Measurements from ENCODE around the gene NRG3. TPM values are rescaled to one million over a fixed set of nuclear protein-coding genes. Genes with fewer than 3 reads are reported as not detected.

NRG3 gene
- total and polyA plus RNA-seq, 2 of the 8 experiments (the other 6 are each of a cell fraction or from before 2014, with no cell fraction given): 4.2 to 5.0 TPM

DNA sequence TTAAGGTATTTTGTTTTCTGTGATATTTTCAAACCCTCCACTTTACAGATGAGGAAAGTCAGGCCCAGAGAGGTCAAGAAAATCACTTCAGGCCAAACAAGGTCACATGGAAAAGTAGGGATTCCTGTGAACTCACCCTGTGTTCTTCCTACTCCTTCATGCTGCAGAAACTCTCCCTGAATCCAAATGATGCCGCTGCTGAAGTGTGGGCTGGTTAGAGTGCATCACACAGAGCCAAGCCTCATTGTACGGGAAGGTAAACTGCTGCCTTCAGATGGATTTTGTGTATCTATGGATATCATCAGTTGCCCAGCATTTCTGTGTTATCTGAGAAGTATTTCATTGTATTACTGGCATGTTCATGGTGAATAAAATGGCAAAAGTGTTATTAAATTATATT lies 75.4 kb downstream of the NRG3 start (continued):
- TF ChIP-seq, protein P1, sequence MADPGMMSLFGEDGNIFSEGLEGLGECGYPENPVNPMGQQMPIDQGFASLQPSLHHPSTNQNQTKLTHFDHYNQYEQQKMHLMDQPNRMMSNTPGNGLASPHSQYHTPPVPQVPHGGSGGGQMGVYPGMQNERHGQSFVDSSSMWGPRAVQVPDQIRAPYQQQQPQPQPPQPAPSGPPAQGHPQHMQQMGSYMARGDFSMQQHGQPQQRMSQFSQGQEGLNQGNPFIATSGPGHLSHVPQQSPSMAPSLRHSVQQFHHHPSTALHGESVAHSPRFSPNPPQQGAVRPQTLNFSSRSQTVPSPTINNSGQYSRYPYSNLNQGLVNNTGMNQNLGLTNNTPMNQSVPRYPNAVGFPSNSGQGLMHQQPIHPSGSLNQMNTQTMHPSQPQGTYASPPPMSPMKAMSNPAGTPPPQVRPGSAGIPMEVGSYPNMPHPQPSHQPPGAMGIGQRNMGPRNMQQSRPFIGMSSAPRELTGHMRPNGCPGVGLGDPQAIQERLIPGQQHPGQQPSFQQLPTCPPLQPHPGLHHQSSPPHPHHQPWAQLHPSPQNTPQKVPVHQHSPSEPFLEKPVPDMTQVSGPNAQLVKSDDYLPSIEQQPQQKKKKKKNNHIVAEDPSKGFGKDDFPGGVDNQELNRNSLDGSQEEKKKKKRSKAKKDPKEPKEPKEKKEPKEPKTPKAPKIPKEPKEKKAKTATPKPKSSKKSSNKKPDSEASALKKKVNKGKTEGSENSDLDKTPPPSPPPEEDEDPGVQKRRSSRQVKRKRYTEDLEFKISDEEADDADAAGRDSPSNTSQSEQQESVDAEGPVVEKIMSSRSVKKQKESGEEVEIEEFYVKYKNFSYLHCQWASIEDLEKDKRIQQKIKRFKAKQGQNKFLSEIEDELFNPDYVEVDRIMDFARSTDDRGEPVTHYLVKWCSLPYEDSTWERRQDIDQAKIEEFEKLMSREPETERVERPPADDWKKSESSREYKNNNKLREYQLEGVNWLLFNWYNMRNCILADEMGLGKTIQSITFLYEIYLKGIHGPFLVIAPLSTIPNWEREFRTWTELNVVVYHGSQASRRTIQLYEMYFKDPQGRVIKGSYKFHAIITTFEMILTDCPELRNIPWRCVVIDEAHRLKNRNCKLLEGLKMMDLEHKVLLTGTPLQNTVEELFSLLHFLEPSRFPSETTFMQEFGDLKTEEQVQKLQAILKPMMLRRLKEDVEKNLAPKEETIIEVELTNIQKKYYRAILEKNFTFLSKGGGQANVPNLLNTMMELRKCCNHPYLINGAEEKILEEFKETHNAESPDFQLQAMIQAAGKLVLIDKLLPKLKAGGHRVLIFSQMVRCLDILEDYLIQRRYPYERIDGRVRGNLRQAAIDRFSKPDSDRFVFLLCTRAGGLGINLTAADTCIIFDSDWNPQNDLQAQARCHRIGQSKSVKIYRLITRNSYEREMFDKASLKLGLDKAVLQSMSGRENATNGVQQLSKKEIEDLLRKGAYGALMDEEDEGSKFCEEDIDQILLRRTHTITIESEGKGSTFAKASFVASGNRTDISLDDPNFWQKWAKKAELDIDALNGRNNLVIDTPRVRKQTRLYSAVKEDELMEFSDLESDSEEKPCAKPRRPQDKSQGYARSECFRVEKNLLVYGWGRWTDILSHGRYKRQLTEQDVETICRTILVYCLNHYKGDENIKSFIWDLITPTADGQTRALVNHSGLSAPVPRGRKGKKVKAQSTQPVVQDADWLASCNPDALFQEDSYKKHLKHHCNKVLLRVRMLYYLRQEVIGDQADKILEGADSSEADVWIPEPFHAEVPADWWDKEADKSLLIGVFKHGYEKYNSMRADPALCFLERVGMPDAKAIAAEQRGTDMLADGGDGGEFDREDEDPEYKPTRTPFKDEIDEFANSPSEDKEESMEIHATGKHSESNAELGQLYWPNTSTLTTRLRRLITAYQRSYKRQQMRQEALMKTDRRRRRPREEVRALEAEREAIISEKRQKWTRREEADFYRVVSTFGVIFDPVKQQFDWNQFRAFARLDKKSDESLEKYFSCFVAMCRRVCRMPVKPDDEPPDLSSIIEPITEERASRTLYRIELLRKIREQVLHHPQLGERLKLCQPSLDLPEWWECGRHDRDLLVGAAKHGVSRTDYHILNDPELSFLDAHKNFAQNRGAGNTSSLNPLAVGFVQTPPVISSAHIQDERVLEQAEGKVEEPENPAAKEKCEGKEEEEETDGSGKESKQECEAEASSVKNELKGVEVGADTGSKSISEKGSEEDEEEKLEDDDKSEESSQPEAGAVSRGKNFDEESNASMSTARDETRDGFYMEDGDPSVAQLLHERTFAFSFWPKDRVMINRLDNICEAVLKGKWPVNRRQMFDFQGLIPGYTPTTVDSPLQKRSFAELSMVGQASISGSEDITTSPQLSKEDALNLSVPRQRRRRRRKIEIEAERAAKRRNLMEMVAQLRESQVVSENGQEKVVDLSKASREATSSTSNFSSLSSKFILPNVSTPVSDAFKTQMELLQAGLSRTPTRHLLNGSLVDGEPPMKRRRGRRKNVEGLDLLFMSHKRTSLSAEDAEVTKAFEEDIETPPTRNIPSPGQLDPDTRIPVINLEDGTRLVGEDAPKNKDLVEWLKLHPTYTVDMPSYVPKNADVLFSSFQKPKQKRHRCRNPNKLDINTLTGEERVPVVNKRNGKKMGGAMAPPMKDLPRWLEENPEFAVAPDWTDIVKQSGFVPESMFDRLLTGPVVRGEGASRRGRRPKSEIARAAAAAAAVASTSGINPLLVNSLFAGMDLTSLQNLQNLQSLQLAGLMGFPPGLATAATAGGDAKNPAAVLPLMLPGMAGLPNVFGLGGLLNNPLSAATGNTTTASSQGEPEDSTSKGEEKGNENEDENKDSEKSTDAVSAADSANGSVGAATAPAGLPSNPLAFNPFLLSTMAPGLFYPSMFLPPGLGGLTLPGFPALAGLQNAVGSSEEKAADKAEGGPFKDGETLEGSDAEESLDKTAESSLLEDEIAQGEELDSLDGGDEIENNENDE (IDR thresholded peaks at IDR 0.05; ENCODE audit: insufficient replicate concordance, low read length): no peak
- TF ChIP-seq ASH2L (IDR thresholded peaks at IDR 0.05; ENCODE audit: low read length) (no peak), TCF12 (IDR thresholded peaks at IDR 0.05; ENCODE audit: low read depth, low read length) (no peak), ZNF274 (IDR thresholded peaks at IDR 0.05; ENCODE audit: borderline replicate concordance, extremely low read depth, low read length) (no peak), JUN (IDR thresholded peaks at IDR 0.05; ENCODE audit: low read depth, low read length) (no peak), TBP (IDR thresholded peaks at IDR 0.05; ENCODE audit: low read depth, low read length) (no peak), CTBP2 (IDR thresholded peaks at IDR 0.05; ENCODE audit: borderline replicate concordance, insufficient read depth, insufficient read length, low read length) (no peak), KDM4A (IDR thresholded peaks at IDR 0.05; ENCODE audit: low read depth, low read length, severe bottlenecking) (no peak), SP1 (IDR thresholded peaks at IDR 0.05; ENCODE audit: low read depth, low read length) (no peak), FOSL1 (IDR thresholded peaks at IDR 0.05; ENCODE audit: insufficient read depth, low read depth, low read length) (no peak), TEAD4 (IDR thresholded peaks at IDR 0.05; ENCODE audit: low read depth, low read length) (no peak), SRF (IDR thresholded peaks at IDR 0.05; ENCODE audit: low read depth, low read length) (no peak)
- TF ChIP-seq, protein P2, sequence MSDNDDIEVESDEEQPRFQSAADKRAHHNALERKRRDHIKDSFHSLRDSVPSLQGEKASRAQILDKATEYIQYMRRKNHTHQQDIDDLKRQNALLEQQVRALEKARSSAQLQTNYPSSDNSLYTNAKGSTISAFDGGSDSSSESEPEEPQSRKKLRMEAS (IDR thresholded peaks at IDR 0.05): no peak
